ENCODE measurements around the gene ANKRD52.

- TF ChIP-seq ZNF561 (CRISPR knock-in tag; conservative IDR thresholded peaks at IDR 0.05), result no peak
- TF ChIP-seq SP2 (IDR thresholded peaks at IDR 0.05; ENCODE audit: extremely low read depth, low read depth, low read length, poor library complexity, severe bottlenecking), result no peak
- no peak for TF ChIP-seq CBFB (CRISPR knock-in tag; IDR thresholded peaks at IDR 0.05)
- TF ChIP-seq ZC3H8 (IDR thresholded peaks at IDR 0.05), result no peak
- TF ChIP-seq SNAPC5 (CRISPR knock-in tag; IDR thresholded peaks at IDR 0.05), result no peak
- TF ChIP-seq ZBTB33 (CRISPR knock-in tag; IDR thresholded peaks at IDR 0.05), result no peak
- no peak for TF ChIP-seq MCM3 (IDR thresholded peaks at IDR 0.05)
- no peak for TF ChIP-seq DEAF1 (CRISPR knock-in tag; IDR thresholded peaks at IDR 0.05)
- TF ChIP-seq EP400 (IDR thresholded peaks at IDR 0.05), result no peak
- no peak for TF ChIP-seq E2F5 (CRISPR knock-in tag; IDR thresholded peaks at IDR 0.05)
- TF ChIP-seq CTCF (IDR thresholded peaks at IDR 0.05 in 2 of 3, conservative IDR thresholded peaks at IDR 0.05 in 1 of 3; ENCODE audit: insufficient read depth in 2 of 3, low read depth in 1 of 3, low read length in 3 of 3), result no peak
- no peak for TF ChIP-seq ZNF274 (IDR thresholded peaks at IDR 0.05; ENCODE audit: borderline replicate concordance, low read depth, low read length)
- no peak for TF ChIP-seq POLR2AphosphoS5 (IDR thresholded peaks at IDR 0.05; ENCODE audit: control insufficient read depth, insufficient read depth, low read depth, low read length)
- TF ChIP-seq TAL1 (IDR thresholded peaks at IDR 0.05), result no peak
These were observed 53.9 kb downstream of the ANKRD52 start for GRCh38 chr12:56204275-56204674.

Measured in K562 (cell line).